22Rv1 (cell line): ENCODE measurements around the gene TEX35.

ENCODE experiments used
- CTCF ChIP-seq: fragments of 450-650 bp; IDR thresholded peaks from 2 replicates; pipeline ENCODE4 v1.5.1; 2017; ENCODE audit warnings: mild to moderate bottlenecking
- ZFX ChIP-seq: fragments of 450-650 bp; IDR thresholded peaks from 2 replicates; pipeline ENCODE4 v1.6.1; 2017; ENCODE audit warnings: antibody characterized with exemption, borderline replicate concordance

GRCh38 chr1:178486100-178487069 lies 26.5 kb upstream of the TEX35 start:
- TF ChIP-seq CTCF (no peak), ZFX (no peak)
